COLO668 (cell line): ENCODE measurements around the gene ZMYND11.
"Not testable (repeated sequence)": the region's sequence is repeated elsewhere in the genome, so short reads cannot be mapped to it uniquely, and the experiment has no call there.

Source experiments
- DNase-seq: peaks from one replicate; lab custom pipeline; 2025; ENCODE audit not compliant: unreplicated experiment; lab: John Stamatoyannopoulos, UW

Gene ZMYND11

GRCh38 chr10:279232-279631 lies 144.0 kb downstream of the ZMYND11 start:
- DNase-seq: no peak

GRCh38 chr10:279655-280054 lies 144.4 kb downstream of the ZMYND11 start:
- no peak for DNase-seq

- no peak for DNase-seq
Measured at GRCh38 chr10:282294-283139, 147.3 kb downstream of the ZMYND11 start.

GRCh38 chr10:283140-283479 lies 147.9 kb downstream of the ZMYND11 start:
- no peak for DNase-seq

GRCh38 chr10:283916-284356 lies 148.7 kb downstream of the ZMYND11 start:
- no peak for DNase-seq

- no peak for DNase-seq
Measured at GRCh38 chr10:285216-285615, 150.0 kb downstream of the ZMYND11 start.

GRCh38 chr10:287026-287709 lies 151.9 kb downstream of the ZMYND11 start:
- DNase-seq: no peak

- no peak for DNase-seq
Measured at GRCh38 chr10:287814-288213, 152.6 kb downstream of the ZMYND11 start.

- DNase-seq: no peak
Measured at GRCh38 chr10:288316-289200, 153.3 kb downstream of the ZMYND11 start.

- DNase-seq: no peak
Measured at GRCh38 chr10:289581-289980, 154.3 kb downstream of the ZMYND11 start.

- no peak for DNase-seq
Measured at GRCh38 chr10:290026-290725, 154.9 kb downstream of the ZMYND11 start.

- DNase-seq: no peak
Measured at GRCh38 chr10:293636-294035, 158.4 kb downstream of the ZMYND11 start.

GRCh38 chr10:297567-297966 lies 162.3 kb downstream of the ZMYND11 start:
- no peak for DNase-seq

- no peak for DNase-seq
Measured at GRCh38 chr10:298033-298432, 162.8 kb downstream of the ZMYND11 start.

- no peak for DNase-seq
Measured at GRCh38 chr10:299512-299911, 164.3 kb downstream of the ZMYND11 start.

- no peak for DNase-seq
Measured at GRCh38 chr10:299969-300368, 164.7 kb downstream of the ZMYND11 start.

GRCh38 chr10:300580-300979 lies 165.3 kb downstream of the ZMYND11 start:
- DNase-seq: not testable (repeated sequence)

- DNase-seq: no peak
Measured at GRCh38 chr10:301536-301935, 166.3 kb downstream of the ZMYND11 start.
